Measurements from ENCODE around the gene LAPTM5. TPM values are rescaled to one million over a fixed set of nuclear protein-coding genes. Genes with fewer than 3 reads are reported as not detected.

LAPTM5 gene
- polyA plus RNA-seq, 3 donors = 1,019 to 1,669 (median 1,153) TPM

DNA sequence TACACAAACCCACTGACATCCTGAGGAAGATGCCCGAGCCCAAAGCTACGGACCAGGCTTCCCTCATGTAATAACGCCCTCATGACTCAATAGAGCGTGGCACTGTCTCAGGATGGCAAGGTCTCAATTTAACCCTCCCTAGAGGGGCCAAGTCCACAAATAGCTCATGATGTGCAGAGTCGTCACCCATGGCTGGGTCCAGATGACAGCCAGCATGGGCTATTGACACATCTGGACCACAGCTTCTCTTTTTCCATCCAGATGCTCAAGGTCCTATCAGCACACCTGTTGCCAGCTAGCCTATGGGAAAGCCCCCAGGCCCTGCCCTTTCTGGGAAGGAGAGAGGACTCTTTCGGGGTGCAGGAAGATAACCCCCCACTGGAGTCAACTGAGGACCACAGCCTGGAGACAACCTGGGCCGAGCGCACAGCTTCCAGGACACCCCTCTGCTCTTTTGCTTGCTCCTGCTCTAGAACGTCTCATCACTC, 2.8 kb downstream of the LAPTM5 start:
- intact Hi-C loops (cut with micrococcal nuclease) = no loop called here
- Mint-ChIP-seq H3K27me3 (ENCODE audit: low read depth in 3 of 3) (peaks cover 0 to 5% (median 0%) of the 10 kb centered on the region in 3 donors), H3K27ac (peak overlapping the region; percentile 99 to 100 (median 100))

DNA sequence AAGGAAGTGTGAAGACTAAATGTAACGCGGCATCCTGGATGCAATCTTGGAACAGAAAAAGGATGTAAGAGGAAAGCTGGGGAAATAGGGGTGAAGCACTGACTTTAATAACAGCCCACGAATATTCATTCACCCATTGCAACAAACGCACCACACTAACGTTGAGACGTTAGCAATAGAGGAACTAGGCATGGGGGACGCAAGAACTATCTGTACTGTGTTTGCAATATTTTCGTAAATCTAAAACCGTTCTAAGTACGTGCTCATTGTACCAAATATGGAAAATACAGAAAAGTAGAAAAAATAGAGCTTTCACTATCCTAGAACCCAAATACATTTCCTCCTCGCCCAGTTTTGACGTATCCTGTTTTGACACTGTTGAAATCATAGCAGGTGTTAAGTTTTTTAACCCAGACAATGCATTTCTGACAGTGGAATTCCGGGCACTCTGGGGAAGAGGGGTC, 3.9 kb downstream of the LAPTM5 start:
- Histone ChIP-seq H3K27ac (ENCODE audit: low read depth in 1 of 2, low read length in 2 of 2) (peak overlapping the region; percentile 74 to 100), H3K79me2 (ENCODE audit: insufficient read depth, low read length) (peaks cover 95% of the 10 kb centered on the region), H3K9ac (ENCODE audit: insufficient read depth, low read length, poor library complexity, severe bottlenecking) (peak overlapping the region; percentile 100), H4K20me1 (ENCODE audit: insufficient read depth, low read length) (peaks cover 91% of the 10 kb centered on the region), H3K36me3 (replicated peaks in 1 of 2; ENCODE audit: control insufficient read depth in 1 of 2, insufficient read depth in 2 of 2, low read length in 2 of 2) (peaks cover 34 to 46% of the 10 kb centered on the region in 2 donors), H3K27me3 (ENCODE audit: control insufficient read depth in 2 of 2, insufficient read depth in 2 of 2, low read length in 2 of 2) (no peaks in the 10 kb centered on the region), H2AFZ (ENCODE audit: insufficient read depth, low read depth, low read length, poor library complexity, severe bottlenecking) (no peak overlapping the region), H3K9me3 (replicated peaks in 1 of 2; ENCODE audit: control insufficient read depth in 1 of 2, insufficient read depth in 1 of 2, low read length in 2 of 2) (no peaks in the 10 kb centered on the region), H3K4me1 (ENCODE audit: control insufficient read depth in 1 of 2, insufficient read depth in 2 of 2, low read length in 2 of 2) (peaks cover 84 to 87% of the 10 kb centered on the region in 2 donors), H3K4me2 (replicated peaks; ENCODE audit: extremely low read depth, low read length, poor library complexity, severe bottlenecking) (peak overlapping the region; percentile 98), H3K4me3 (replicated peaks in 1 of 3; ENCODE audit: low read depth in 2 of 3, low read length in 3 of 3) (peak overlapping the region; percentile 86 to 96 (median 96))
- H3K4me1 Mint-ChIP-seq = peaks cover 67% of the 10 kb centered on the region
- intact Hi-C loops (cut with micrococcal nuclease) = no loop called here
- 17% methylated on average over 1 of the region's 13 CpGs for WGBS (ENCODE audit: insufficient coverage)
- peak; percentile 69 to 80 (median 70) for DNase-seq
- H3K9me3 Mint-ChIP-seq = peaks cover 0 to 7% (median 3%) of the 10 kb centered on the region in 7 donors
- peak overlapping the region; percentile 92 to 97 for H3K4me3 Mint-ChIP-seq
- H3K27ac Mint-ChIP-seq = peak overlapping the region; percentile 99 to 100 (median 100)
- TF ChIP-seq, protein P1, sequence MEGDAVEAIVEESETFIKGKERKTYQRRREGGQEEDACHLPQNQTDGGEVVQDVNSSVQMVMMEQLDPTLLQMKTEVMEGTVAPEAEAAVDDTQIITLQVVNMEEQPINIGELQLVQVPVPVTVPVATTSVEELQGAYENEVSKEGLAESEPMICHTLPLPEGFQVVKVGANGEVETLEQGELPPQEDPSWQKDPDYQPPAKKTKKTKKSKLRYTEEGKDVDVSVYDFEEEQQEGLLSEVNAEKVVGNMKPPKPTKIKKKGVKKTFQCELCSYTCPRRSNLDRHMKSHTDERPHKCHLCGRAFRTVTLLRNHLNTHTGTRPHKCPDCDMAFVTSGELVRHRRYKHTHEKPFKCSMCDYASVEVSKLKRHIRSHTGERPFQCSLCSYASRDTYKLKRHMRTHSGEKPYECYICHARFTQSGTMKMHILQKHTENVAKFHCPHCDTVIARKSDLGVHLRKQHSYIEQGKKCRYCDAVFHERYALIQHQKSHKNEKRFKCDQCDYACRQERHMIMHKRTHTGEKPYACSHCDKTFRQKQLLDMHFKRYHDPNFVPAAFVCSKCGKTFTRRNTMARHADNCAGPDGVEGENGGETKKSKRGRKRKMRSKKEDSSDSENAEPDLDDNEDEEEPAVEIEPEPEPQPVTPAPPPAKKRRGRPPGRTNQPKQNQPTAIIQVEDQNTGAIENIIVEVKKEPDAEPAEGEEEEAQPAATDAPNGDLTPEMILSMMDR (IDR thresholded peaks at IDR 0.05) = no peak
- peaks cover 0 to 5% (median 0%) of the 10 kb centered on the region in 3 donors for H3K27me3 Mint-ChIP-seq (ENCODE audit: low read depth in 3 of 3)
- H3K36me3 Mint-ChIP-seq = peaks cover 65 to 80% of the 10 kb centered on the region in 2 donors

More for the DNA sequence above, 2.8 kb downstream of the LAPTM5 start:
- Histone ChIP-seq H3K9me3 (replicated peaks in 1 of 2; ENCODE audit: control insufficient read depth in 1 of 2, insufficient read depth in 1 of 2, low read length in 2 of 2) (no peaks in the 10 kb centered on the region), H3K4me3 (replicated peaks in 1 of 3; ENCODE audit: low read depth in 2 of 3, low read length in 3 of 3) (peak overlapping the region; percentile 86 to 96 (median 96)), H4K20me1 (ENCODE audit: insufficient read depth, low read length) (peaks cover 88% of the 10 kb centered on the region), H2AFZ (ENCODE audit: insufficient read depth, low read depth, low read length, poor library complexity, severe bottlenecking) (no peak overlapping the region), H3K79me2 (ENCODE audit: insufficient read depth, low read length) (peaks cover 94% of the 10 kb centered on the region), H3K27ac (ENCODE audit: low read depth in 1 of 2, low read length in 2 of 2) (peak overlapping the region; percentile 74 to 100), H3K9ac (ENCODE audit: insufficient read depth, low read length, poor library complexity, severe bottlenecking) (peak overlapping the region; percentile 100), H3K4me2 (replicated peaks; ENCODE audit: extremely low read depth, low read length, poor library complexity, severe bottlenecking) (peak overlapping the region; percentile 98), H3K27me3 (ENCODE audit: control insufficient read depth in 2 of 2, insufficient read depth in 2 of 2, low read length in 2 of 2) (no peaks in the 10 kb centered on the region), H3K4me1 (ENCODE audit: control insufficient read depth in 1 of 2, insufficient read depth in 2 of 2, low read length in 2 of 2) (peaks cover 84 to 87% of the 10 kb centered on the region in 2 donors), H3K36me3 (replicated peaks in 1 of 2; ENCODE audit: control insufficient read depth in 1 of 2, insufficient read depth in 2 of 2, low read length in 2 of 2) (peaks cover 24 to 36% of the 10 kb centered on the region in 2 donors)
- TF ChIP-seq, protein P1 (IDR thresholded peaks at IDR 0.05) = no peak
- 0% methylated on average over 2 of the region's 9 CpGs for WGBS (ENCODE audit: insufficient coverage)
- Mint-ChIP-seq H3K36me3 (peaks cover 55 to 69% of the 10 kb centered on the region in 2 donors), H3K4me1 (peaks cover 66% of the 10 kb centered on the region), H3K9me3 (peaks cover 0 to 10% (median 3%) of the 10 kb centered on the region in 7 donors), H3K4me3 (peak overlapping the region; percentile 92 to 97)
- peak; percentile 91 to 94 (median 92) for DNase-seq
